GM13977 (cell line): Measurements from ENCODE around the gene KCNIP3.
A peak's percentile ranks its signal among the peaks of the same experiment; 100 is the strongest.
"Not testable (repeated sequence)": the region's sequence is repeated elsewhere in the genome, so short reads cannot be mapped to it uniquely, and the experiment has no call there.

Source experiments
- DNase-seq: peaks from one replicate; pipeline ENCODE4 v3.0.0; 2012; ENCODE audit warnings: low spot score
- in situ Hi-C: fragments of 300-500 bp; cut with MboI; formaldehyde crosslinking; loops from one replicate; pipeline ENCODE4 v1.12.0; 2022; ENCODE audit warnings: low sequenced_read_pairs, low pct_unique_long_range_greater_than_20kb, mixed read lengths, inconsistent platforms; ENCODE audit not compliant: unreplicated experiment
- TF ChIP-seq, protein P1 (sequence below): IDR thresholded peaks from 2 replicates; pipeline ENCODE4 v1.5.1; 2012; ENCODE audit warnings: mild to moderate bottlenecking, control low read depth; ENCODE audit not compliant: insufficient read depth; ENCODE audit errors: extremely low read depth, missing control alignments

KCNIP3 gene

DNA sequence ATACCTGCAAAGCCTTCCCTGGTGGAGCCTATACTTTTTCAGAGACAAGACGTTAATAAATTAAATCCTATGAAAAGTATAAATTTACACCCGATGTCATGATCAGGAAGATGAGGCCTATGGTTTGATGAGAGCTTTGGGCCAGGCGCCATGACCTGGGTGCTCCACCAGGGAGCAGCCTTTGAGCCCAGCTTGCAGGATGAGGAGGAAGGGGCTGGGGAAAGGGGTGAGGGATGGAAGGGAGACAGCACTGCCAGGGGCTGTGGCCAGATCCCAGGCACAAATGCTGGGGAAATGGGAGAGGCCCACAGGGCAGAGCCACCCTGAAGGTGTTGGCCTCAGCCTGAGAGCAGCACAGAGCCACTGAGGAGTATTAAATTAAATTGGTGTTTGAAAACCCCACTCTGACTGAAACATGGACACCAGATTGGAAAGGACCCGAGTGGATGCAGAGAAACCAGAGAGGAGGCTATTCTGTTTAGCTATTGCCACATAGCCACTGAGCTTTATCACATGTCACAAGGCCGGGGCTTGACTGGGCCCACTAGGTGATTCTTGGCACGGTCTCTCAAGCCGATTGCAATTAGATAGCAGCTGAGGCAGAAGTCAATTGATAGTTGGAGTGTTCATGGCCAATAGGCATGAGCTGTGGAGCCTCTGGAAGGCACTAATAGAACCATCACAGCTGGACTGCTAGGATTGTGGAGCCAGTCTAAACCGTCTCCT is 95.7 kb downstream of the KCNIP3 start:
- TF ChIP-seq, protein P1, sequence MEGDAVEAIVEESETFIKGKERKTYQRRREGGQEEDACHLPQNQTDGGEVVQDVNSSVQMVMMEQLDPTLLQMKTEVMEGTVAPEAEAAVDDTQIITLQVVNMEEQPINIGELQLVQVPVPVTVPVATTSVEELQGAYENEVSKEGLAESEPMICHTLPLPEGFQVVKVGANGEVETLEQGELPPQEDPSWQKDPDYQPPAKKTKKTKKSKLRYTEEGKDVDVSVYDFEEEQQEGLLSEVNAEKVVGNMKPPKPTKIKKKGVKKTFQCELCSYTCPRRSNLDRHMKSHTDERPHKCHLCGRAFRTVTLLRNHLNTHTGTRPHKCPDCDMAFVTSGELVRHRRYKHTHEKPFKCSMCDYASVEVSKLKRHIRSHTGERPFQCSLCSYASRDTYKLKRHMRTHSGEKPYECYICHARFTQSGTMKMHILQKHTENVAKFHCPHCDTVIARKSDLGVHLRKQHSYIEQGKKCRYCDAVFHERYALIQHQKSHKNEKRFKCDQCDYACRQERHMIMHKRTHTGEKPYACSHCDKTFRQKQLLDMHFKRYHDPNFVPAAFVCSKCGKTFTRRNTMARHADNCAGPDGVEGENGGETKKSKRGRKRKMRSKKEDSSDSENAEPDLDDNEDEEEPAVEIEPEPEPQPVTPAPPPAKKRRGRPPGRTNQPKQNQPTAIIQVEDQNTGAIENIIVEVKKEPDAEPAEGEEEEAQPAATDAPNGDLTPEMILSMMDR, result peak; percentile 37
- no peak for DNase-seq
- in situ Hi-C loops, result no loop called here

DNA sequence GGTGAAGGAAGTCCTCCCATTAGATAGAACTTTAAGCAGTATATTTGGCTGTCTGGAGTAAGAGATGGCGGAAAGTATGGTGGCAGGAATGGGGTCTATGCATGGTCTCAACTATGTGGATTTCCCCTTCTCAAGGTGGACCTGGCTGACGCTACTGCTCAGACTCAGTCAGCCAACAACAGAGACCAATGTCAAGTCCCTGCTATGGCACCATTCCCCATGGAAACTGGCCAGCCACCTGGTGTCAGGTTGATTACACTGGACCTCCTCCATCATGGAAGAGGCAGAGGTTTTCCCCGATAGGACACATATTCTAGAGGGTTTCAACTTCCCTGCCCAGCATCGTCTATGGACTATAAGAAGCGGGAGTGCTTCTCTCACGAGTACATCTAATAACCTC is 96.8 kb downstream of the KCNIP3 start:
- in situ Hi-C loops, result no loop called here

DNA sequence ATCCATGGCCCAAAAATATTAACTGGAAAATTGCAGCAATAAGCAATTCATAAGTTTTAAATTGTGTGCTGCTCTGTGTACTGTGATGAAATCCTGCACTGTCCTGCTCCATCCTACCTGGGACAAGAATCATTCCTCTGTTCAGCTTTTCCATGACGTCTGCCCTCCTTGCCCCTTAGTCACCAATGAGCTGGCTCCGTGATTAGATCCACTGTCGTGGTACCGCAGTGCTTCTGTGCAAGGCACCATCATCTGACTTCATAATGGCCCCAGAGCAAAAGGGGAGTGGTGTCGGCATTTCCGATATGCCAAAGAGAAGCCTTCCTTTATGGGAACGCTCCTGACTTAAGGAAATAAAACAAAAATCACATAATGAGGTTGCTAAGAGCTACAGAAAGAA is 101.9 kb downstream of the KCNIP3 start:
- TF ChIP-seq, protein P1, result no peak
- DNase-seq, result no peak
- in situ Hi-C loops, result no loop called here

More for the DNA sequence above, 96.8 kb downstream of the KCNIP3 start:
- TF ChIP-seq, protein P1, result no peak
- no peak for DNase-seq

DNA sequence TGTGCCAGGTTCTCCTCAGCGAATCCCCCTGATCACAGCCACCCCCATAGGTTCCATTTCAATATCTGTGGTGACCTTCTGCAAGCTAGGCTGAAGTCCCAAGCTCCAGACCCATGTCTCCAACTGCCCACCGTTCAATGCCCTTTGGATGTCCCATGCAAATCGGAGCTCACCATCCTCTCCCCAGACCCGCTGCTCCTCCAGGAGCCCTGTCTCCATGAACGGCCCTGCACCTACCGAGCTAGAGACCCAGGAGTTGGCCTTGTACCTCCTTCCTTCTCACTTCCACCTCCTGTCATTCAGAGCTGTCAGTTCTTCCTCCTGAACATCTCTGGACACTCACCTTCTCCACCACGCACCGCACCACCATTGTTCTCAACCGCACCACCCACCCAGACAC is 104.3 kb downstream of the KCNIP3 start:
- in situ Hi-C loops, result no loop called here
- TF ChIP-seq, protein P1, result no peak
- no peak for DNase-seq

DNA sequence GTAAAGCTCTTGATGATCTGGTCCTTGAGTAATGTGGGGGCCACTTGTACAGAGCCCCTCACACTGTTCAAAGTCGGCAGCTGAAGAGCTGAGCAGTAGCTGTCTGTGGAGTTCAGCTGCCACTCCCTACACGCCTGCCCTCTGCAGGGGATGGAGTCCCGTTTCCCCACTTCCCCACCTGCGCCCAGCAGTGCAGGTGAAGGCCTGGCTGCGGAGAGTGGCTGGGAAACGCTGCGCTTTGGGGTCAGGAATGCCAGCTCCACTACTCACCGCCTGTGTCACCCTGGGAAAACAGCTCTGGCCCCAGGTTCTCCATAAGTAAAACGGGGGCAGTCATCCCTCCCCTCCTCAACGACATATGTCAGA is 104.8 kb downstream of the KCNIP3 start:
- DNase-seq, in situ Hi-C loops: not testable (repeated sequence)

DNA sequence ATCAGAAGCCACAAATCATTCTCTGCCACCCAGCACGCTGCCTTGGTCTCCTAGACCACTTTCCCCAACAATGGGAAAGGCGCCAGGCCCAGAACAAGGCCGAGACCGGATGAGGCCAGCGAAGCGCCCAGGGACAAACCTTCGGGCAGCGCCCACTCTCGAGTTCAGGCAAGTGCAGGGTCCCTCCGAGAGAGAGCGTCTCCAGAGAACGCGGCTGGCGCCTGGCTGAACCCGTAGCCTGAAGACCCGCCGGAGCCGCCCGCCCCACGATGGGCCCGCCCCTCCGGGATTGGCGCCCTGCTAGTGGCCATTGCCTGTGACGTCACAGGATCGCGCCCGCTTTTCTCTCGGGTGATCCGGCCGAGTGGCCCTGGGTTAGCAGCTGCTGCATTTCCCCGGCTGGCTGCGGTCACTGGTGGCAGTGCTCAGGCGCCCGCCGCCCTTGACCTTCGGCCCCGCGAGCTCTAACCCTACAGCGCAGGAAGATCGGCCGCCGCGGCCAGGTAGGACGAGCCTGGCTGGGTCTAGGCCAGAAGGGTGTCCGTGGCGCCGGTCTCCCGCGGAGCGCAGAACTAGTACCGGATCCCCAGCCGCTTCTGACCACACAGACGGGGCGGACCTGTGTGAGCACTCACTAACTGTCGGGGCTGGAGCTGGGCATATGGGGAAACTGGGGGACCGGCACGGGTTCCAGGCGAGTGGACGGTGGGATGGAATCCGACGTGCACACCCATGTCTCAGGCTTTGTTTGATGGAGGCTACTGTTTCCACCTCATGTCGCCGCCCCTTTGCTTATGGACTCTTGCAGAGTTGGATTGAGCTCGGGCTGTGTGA is 105.4 kb downstream of the KCNIP3 start, which contains the start of gene FAHD2A:
TSS of gene FAHD2A (plus strand) at position 339 of the 834 bp plus-strand sequence. CDS start 2,851 bp downstream, outside the sequence.
- TF ChIP-seq, protein P1, result no peak
- in situ Hi-C loops, result no loop called here
- DNase-seq, result peak; percentile 97

DNA sequence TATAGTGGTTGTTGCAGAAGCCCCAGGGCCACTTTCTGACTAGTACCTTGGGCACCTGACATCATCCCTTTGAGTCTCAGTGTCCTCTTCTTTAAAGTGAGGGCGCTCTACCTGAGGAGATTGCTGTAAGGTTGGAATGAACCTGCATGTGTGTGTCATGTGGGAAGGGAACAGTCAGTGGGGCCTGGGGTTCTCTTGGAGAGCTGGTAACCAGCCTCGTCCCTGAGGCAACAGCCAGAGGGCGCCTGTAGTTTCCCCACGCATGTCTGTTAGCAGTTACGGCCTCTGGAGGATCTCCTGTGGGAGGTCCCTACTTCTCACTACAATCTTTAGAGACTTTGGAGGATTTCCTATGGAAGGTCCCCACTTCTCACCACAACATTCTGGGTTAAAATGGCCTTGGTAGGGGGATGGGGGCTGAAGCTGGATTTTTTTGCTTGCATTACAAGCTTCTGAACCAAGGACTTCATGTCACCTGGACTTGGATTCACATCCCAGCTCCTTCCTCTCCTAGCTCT is 106.1 kb downstream of the KCNIP3 start:
- in situ Hi-C loops, DNase-seq: not testable (repeated sequence)
- TF ChIP-seq, protein P1, result peak; percentile 50

DNA sequence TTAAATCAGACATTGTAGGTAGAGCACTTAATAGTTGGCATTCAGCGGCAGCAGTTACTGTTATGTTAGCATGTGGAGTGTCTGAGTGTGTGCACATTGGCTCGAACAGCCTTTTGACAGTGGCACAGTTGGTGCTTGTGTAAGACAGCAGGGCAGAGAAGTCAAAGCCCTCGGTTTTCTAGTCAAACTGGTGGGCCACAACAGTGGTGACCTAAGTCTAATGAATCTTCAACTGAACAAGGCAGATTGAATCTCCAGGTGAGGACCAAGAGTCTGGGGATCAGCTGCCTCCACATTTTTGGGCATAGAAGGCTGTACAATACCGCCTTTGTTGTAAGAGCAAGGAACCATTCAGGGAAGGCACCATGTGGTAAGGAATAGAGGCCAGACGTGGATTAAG is 106.7 kb downstream of the KCNIP3 start:
- DNase-seq, in situ Hi-C loops: not testable (repeated sequence)

DNA sequence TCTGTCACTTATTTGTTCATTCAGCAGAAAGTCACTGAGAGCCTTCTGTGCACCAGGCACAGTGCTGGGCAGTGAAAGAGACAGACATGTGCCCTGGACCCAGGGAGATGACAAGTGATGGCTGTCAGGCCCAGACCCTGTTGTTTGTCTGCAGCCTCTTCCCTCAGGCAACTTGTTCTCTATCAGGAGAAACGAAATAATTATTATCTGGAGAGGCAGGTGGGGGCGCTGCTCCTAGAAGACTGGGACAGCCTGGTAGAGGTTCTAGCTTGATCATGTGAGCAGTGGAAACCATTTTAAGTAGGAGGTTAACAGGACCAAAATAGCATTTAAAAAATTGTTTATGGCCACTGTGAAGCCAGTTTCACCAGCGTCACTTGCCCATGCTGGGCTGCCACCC is 107.5 kb downstream of the KCNIP3 start:
- in situ Hi-C loops, DNase-seq: not testable (repeated sequence)

DNA sequence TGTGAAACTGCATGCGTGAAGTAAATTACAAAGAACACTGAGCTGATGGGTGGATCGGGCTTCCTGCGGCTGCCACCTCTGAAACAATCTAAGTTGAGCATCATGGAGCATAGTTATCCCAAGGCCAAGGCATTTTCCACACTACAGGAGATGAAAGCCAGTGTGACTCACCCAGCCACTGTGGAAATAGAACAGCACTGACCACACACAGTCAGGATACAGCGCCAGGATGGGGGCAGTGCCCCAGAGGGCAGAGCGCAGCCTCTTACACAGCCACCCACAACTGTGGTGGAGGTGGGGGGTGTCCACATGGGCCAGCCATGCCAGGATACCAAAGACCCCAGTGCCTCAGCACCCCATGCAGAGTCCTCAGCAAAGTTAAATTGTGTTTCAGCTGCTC is 114.1 kb downstream of the KCNIP3 start:
- DNase-seq, in situ Hi-C loops: not testable (repeated sequence)
